ENCODE data around the gene SLC1A6.

The SLC1A6 gene

GRCh38 chr19:14916848-14917247, 62.8 kb downstream of the SLC1A6 start:
- no peak overlapping the region for H2AFZ ChIP-seq (ENCODE audit: low read depth, low read length)
- WGBS, result 62% methylated on average over 4 of the region's 5 CpGs
- H2BK120ac ChIP-seq (ENCODE audit: low read depth, low read length), result no peak overlapping the region
- H3K27ac ChIP-seq (ENCODE audit: low read length, poor library complexity, severe bottlenecking), result no peak overlapping the region
- H3K14ac ChIP-seq (ENCODE audit: low read length in 2 of 2), result no peak overlapping the region
- no peak overlapping the region for H2BK15ac ChIP-seq (ENCODE audit: low read depth, poor library complexity, severe bottlenecking)
- no peak for DNase-seq
- H2BK12ac ChIP-seq (ENCODE audit: low read length in 2 of 2), result no peak overlapping the region
- no peak overlapping the region for H3K4me2 ChIP-seq (ENCODE audit: low read length, poor library complexity, severe bottlenecking)
- H3K27me3 ChIP-seq (ENCODE audit: control insufficient read depth in 1 of 2, insufficient read depth in 1 of 2, low read length in 2 of 2), result no peaks in the 10 kb centered on the region
- H2BK5ac ChIP-seq (ENCODE audit: low read depth, low read length, poor library complexity, severe bottlenecking), result no peak overlapping the region
- no peak overlapping the region for H4K91ac ChIP-seq (ENCODE audit: low read length)
- H4K8ac ChIP-seq (ENCODE audit: low read length), result no peak overlapping the region
- peaks cover 9% of the 10 kb centered on the region for H3K9me3 ChIP-seq (ENCODE audit: control insufficient read depth, low read length)
- H3K23ac ChIP-seq (ENCODE audit: low read length in 2 of 2), result no peak overlapping the region
- no peak overlapping the region for H3K4ac ChIP-seq (ENCODE audit: low read depth in 1 of 2, low read length in 2 of 2)
- H3K4me1 ChIP-seq (ENCODE audit: control insufficient read depth, insufficient read depth, low read depth, low read length), result no peaks in the 10 kb centered on the region
- H2AK5ac ChIP-seq (ENCODE audit: low read length, severe bottlenecking), result no peak overlapping the region
- H3K4me3 ChIP-seq (ENCODE audit: insufficient read depth in 1 of 2, low read depth in 1 of 2, low read length in 2 of 2), result no peak overlapping the region
- no peaks in the 10 kb centered on the region for H3K36me3 ChIP-seq (ENCODE audit: control insufficient read depth in 1 of 2, insufficient read depth in 2 of 2, low read depth in 1 of 2, low read length in 2 of 2)
- no peak overlapping the region for H3K18ac ChIP-seq (ENCODE audit: low read depth in 1 of 2, low read length in 2 of 2)
- H3K9ac ChIP-seq (ENCODE audit: low read length), result no peak overlapping the region
- no peaks in the 10 kb centered on the region for H3K79me1 ChIP-seq (replicated peaks; ENCODE audit: low read length, poor library complexity, severe bottlenecking)

GRCh38 chr19:14915116-14915515, 64.5 kb downstream of the SLC1A6 start:
- H2BK5ac ChIP-seq (ENCODE audit: low read depth, low read length, poor library complexity, severe bottlenecking), result no peak overlapping the region
- H4K91ac ChIP-seq (ENCODE audit: low read length), result no peak overlapping the region
- no peak overlapping the region for H3K23ac ChIP-seq (ENCODE audit: low read length in 2 of 2)
- no peak overlapping the region for H3K4ac ChIP-seq (ENCODE audit: low read depth in 1 of 2, low read length in 2 of 2)
- no peak overlapping the region for H2AFZ ChIP-seq (ENCODE audit: low read depth, low read length)
- no peaks in the 10 kb centered on the region for H3K4me1 ChIP-seq (ENCODE audit: control insufficient read depth, insufficient read depth, low read depth, low read length)
- H3K18ac ChIP-seq (ENCODE audit: low read depth in 1 of 2, low read length in 2 of 2), result no peak overlapping the region
- no peaks in the 10 kb centered on the region for H3K27me3 ChIP-seq (ENCODE audit: control insufficient read depth in 1 of 2, insufficient read depth in 1 of 2, low read length in 2 of 2)
- no peak overlapping the region for H2BK12ac ChIP-seq (ENCODE audit: low read length in 2 of 2)
- H3K4me2 ChIP-seq (ENCODE audit: low read length, poor library complexity, severe bottlenecking), result no peak overlapping the region
- H3K36me3 ChIP-seq (ENCODE audit: control insufficient read depth in 1 of 2, insufficient read depth in 2 of 2, low read depth in 1 of 2, low read length in 2 of 2), result no peaks in the 10 kb centered on the region
- 70% methylated on average over 5 of the region's 6 CpGs for WGBS
- H3K9me3 ChIP-seq (ENCODE audit: control insufficient read depth, low read length), result peaks cover 9% of the 10 kb centered on the region
- no peak overlapping the region for H3K27ac ChIP-seq (ENCODE audit: low read length, poor library complexity, severe bottlenecking)
- no peak overlapping the region for H2BK120ac ChIP-seq (ENCODE audit: low read depth, low read length)
- no peaks in the 10 kb centered on the region for H3K79me1 ChIP-seq (replicated peaks; ENCODE audit: low read length, poor library complexity, severe bottlenecking)
- H2AK5ac ChIP-seq (ENCODE audit: low read length, severe bottlenecking), result no peak overlapping the region
- no peak overlapping the region for H4K8ac ChIP-seq (ENCODE audit: low read length)
- no peak overlapping the region for H3K9ac ChIP-seq (ENCODE audit: low read length)
- no peak overlapping the region for H3K14ac ChIP-seq (ENCODE audit: low read length in 2 of 2)
- H2BK15ac ChIP-seq (ENCODE audit: low read depth, poor library complexity, severe bottlenecking), result no peak overlapping the region
- no peak overlapping the region for H3K4me3 ChIP-seq (ENCODE audit: insufficient read depth in 1 of 2, low read depth in 1 of 2, low read length in 2 of 2)
- no peak for DNase-seq

- no peak overlapping the region for H4K8ac ChIP-seq (ENCODE audit: low read length)
- no peak overlapping the region for H2BK120ac ChIP-seq (ENCODE audit: low read depth, low read length)
- H3K9me3 ChIP-seq (ENCODE audit: control insufficient read depth, low read length), result no peaks in the 10 kb centered on the region
- H3K27me3 ChIP-seq (ENCODE audit: control insufficient read depth in 1 of 2, insufficient read depth in 1 of 2, low read length in 2 of 2), result no peaks in the 10 kb centered on the region
- H3K36me3 ChIP-seq (ENCODE audit: control insufficient read depth in 1 of 2, insufficient read depth in 2 of 2, low read depth in 1 of 2, low read length in 2 of 2), result no peaks in the 10 kb centered on the region
- H3K4me3 ChIP-seq (ENCODE audit: insufficient read depth in 1 of 2, low read depth in 1 of 2, low read length in 2 of 2), result no peak overlapping the region
- H3K4me2 ChIP-seq (ENCODE audit: low read length, poor library complexity, severe bottlenecking), result no peak overlapping the region
- H2AFZ ChIP-seq (ENCODE audit: low read depth, low read length), result no peak overlapping the region
- no peaks in the 10 kb centered on the region for H3K79me1 ChIP-seq (replicated peaks; ENCODE audit: low read length, poor library complexity, severe bottlenecking)
- no peak overlapping the region for H3K4ac ChIP-seq (ENCODE audit: low read depth in 1 of 2, low read length in 2 of 2)
- H4K91ac ChIP-seq (ENCODE audit: low read length), result no peak overlapping the region
- no peak overlapping the region for H2BK12ac ChIP-seq (ENCODE audit: low read length in 2 of 2)
- H3K9ac ChIP-seq (ENCODE audit: low read length), result no peak overlapping the region
- H2BK15ac ChIP-seq (ENCODE audit: low read depth, poor library complexity, severe bottlenecking), result no peak overlapping the region
- no peak overlapping the region for H2BK5ac ChIP-seq (ENCODE audit: low read depth, low read length, poor library complexity, severe bottlenecking)
- H3K23ac ChIP-seq (ENCODE audit: low read length in 2 of 2), result no peak overlapping the region
- no peak overlapping the region for H3K27ac ChIP-seq (ENCODE audit: low read length, poor library complexity, severe bottlenecking)
- no peak overlapping the region for H2AK5ac ChIP-seq (ENCODE audit: low read length, severe bottlenecking)
- H3K4me1 ChIP-seq (ENCODE audit: control insufficient read depth, insufficient read depth, low read depth, low read length), result no peaks in the 10 kb centered on the region
- 64% methylated on average over 4 of the region's 4 CpGs for WGBS
- H3K18ac ChIP-seq (ENCODE audit: low read depth in 1 of 2, low read length in 2 of 2), result no peak overlapping the region
- DNase-seq, result no peak
- no peak overlapping the region for H3K14ac ChIP-seq (ENCODE audit: low read length in 2 of 2)
Measured at GRCh38 chr19:14906711-14907110, 73.0 kb downstream of the SLC1A6 start.

GRCh38 chr19:14901675-14902260, 77.9 kb downstream of the SLC1A6 start:
- Histone ChIP-seq H2AFZ (ENCODE audit: low read depth, low read length) (no peak overlapping the region), H3K23ac (ENCODE audit: low read length in 2 of 2) (no peak overlapping the region), H3K27ac (ENCODE audit: low read length, poor library complexity, severe bottlenecking) (no peak overlapping the region), H4K91ac (ENCODE audit: low read length) (no peak overlapping the region), H3K79me1 (replicated peaks; ENCODE audit: low read length, poor library complexity, severe bottlenecking) (no peaks in the 10 kb centered on the region), H2BK15ac (ENCODE audit: low read depth, poor library complexity, severe bottlenecking) (no peak overlapping the region), H3K4me2 (ENCODE audit: low read length, poor library complexity, severe bottlenecking) (no peak overlapping the region), H3K4ac (ENCODE audit: low read depth in 1 of 2, low read length in 2 of 2) (no peak overlapping the region), H2BK12ac (ENCODE audit: low read length in 2 of 2) (no peak overlapping the region), H3K4me1 (ENCODE audit: control insufficient read depth, insufficient read depth, low read depth, low read length) (no peaks in the 10 kb centered on the region), H2AK5ac (ENCODE audit: low read length, severe bottlenecking) (no peak overlapping the region), H3K36me3 (ENCODE audit: control insufficient read depth in 1 of 2, insufficient read depth in 2 of 2, low read depth in 1 of 2, low read length in 2 of 2) (no peaks in the 10 kb centered on the region), H3K9me3 (ENCODE audit: control insufficient read depth, low read length) (no peaks in the 10 kb centered on the region), H4K8ac (ENCODE audit: low read length) (no peak overlapping the region), H3K14ac (ENCODE audit: low read length in 2 of 2) (no peak overlapping the region), H3K4me3 (ENCODE audit: insufficient read depth in 1 of 2, low read depth in 1 of 2, low read length in 2 of 2) (no peak overlapping the region), H2BK5ac (ENCODE audit: low read depth, low read length, poor library complexity, severe bottlenecking) (no peak overlapping the region), H3K18ac (ENCODE audit: low read depth in 1 of 2, low read length in 2 of 2) (no peak overlapping the region), H3K27me3 (ENCODE audit: control insufficient read depth in 1 of 2, insufficient read depth in 1 of 2, low read length in 2 of 2) (no peaks in the 10 kb centered on the region), H2BK120ac (ENCODE audit: low read depth, low read length) (no peak overlapping the region), H3K9ac (ENCODE audit: low read length) (no peak overlapping the region)
- DNase-seq, result no peak
- WGBS, result 0% methylated on average over 1 of the region's 2 CpGs
